Adrenal gland (tissue), 12 donors: Measurements from ENCODE around the gene TEKT3. TPM values are rescaled to one million over a fixed set of nuclear protein-coding genes. Genes with fewer than 3 reads are reported as not detected.
A peak's percentile ranks its signal among the peaks of the same experiment; 100 is the strongest.

Experiments used
- DNase-seq, 7 donors: peaks; one replicate each; pipeline ENCODE4 v3.0.0-alpha.2; 2019 to 2020
- H3K27ac ChIP-seq, 5 donors: fragments of 200-600 bp; sonication (generic) in 4 of 5; 1 replicate in 3 of 5; 2 replicates in 2 of 5; pipeline versions ENCODE4 v1.5.1 to v1.8.0; 2016 to 2020; ENCODE audit warnings: mild to moderate bottlenecking in 1 of 5
- H3K27me3 ChIP-seq: fragments of 200-600 bp; 2 replicates; pipeline ENCODE4 v1.8.0; 2021
- H3K36me3 ChIP-seq, 2 donors: fragments of 200-600 bp; replicated peaks in 1 of 2; 1 replicate in 1 of 2; 2 replicates in 1 of 2; pipeline versions ENCODE4 v1.5.1 to v1.8.0; 2018 to 2022
- H3K4me1 ChIP-seq, 2 donors: fragments of 200-600 bp; replicated peaks in 1 of 2; 1 replicate in 1 of 2; 2 replicates in 1 of 2; pipeline versions ENCODE4 v1.5.1 to v1.8.0; 2018 to 2021
- H3K4me3 ChIP-seq, 4 donors: fragments of 200-600 bp; sonication (generic) in 3 of 4; one replicate each; pipeline ENCODE4 v1.5.1; 2016 to 2018
- H3K9me3 ChIP-seq, 3 donors: fragments of 200-600 bp; sonication (generic) in 1 of 3; replicated peaks in 1 of 3; 1 replicate in 2 of 3; 2 replicates in 1 of 3; pipeline versions ENCODE4 v1.5.1 to v1.8.0; 2016 to 2021
- POLR2A ChIP-seq, 2 donors: fragments of 450-650 bp; IDR thresholded peaks; one replicate each; pipeline ENCODE4 v1.6.1; 2017; ENCODE audit warnings: antibody characterized with exemption in 2 of 2, mild to moderate bottlenecking in 2 of 2, moderate library complexity in 1 of 2
- WGBS, 4 donors: extraction: QIAGEN DNeasy Blood & Tissue Kit in 2 of 4; methylation state at CpG; one replicate each; pipeline versions ENCODE4 v1.1.5 to v1.1.7; 2013 to 2017; 5-methylcytosine and 5-hydroxymethylcytosine counted together
- intact Hi-C, 2 donors: fragments of 100-400 bp; cut with DNase I; formaldehyde crosslinking; loops; one replicate each; pipeline versions ENCODE4 v1.14.1 to v1.15.0; 2022 to 2023
- polyA plus RNA-seq, 3 donors: library from polyadenylated mRNA; stranded (reverse); fragments of 200-250 nt in 2 of 3; fragments of 350-450 nt in 1 of 3; fragmentation: Illumina TruSeq in 1 of 3; extraction: RNeasy Lipid Tissue Mini Kit (QIAGEN cat#74804) in 1 of 3; gene quantifications; one replicate each; pipeline ENCODE4 v1.2.3, GENCODE V29; 2013 to 2014
- small RNA-seq, 2 donors: library from RNA; depleted of rRNA; stranded (forward); fragments of <200 nt; gene quantifications; one replicate each; pipeline ENCODE3, GENCODE V24; 2016
- total RNA-seq, 9 donors: library from RNA; depleted of rRNA in 4 of 9; stranded (reverse); fragments of >200 nt in 4 of 9; fragments of 120-200 nt in 1 of 9; fragmentation: NEBNext Ultra II Directional in 1 of 9; extraction: Animal tissue kit (Norgen Biotek cat#: 25700) in 1 of 9; gene quantifications; one replicate each; pipeline versions ENCODE4 v1.1.0 to v1.2.4, GENCODE V29; 2013 to 2023
- TF ChIP-seq, protein P1 (sequence below), 6 experiments: fragments of 450-650 bp in 4 of 6; fragments of 200-600 bp in 2 of 6; sonication (generic) in 1 of 6; IDR thresholded peaks; 1 replicate in 5 of 6; 2 replicates in 1 of 6; pipeline versions ENCODE4 v1.5.1 to v1.8.0; 2016 to 2021; ENCODE audit warnings: antibody characterized with exemption in 6 of 6, mild to moderate bottlenecking in 2 of 6, moderate library complexity in 1 of 6
- donor health status: healthy with polysubstance abuse.
- donor health status: Bipolar disorder and iron deficiency.
- donor health status: DM: yes; HTN: yes; CAD: no.
- donor health status: DM: no; HTN: no; CAD: no.
- donor health status: DM: no; HTN: no; CAD: no.
- donor health status: DM: yes; HTN: yes; CAD: no.

TEKT3 gene
- total and polyA plus RNA-seq, 12 donors: 0.39 to 5.5 (median 1.2) TPM; not detected in 2

DNA sequence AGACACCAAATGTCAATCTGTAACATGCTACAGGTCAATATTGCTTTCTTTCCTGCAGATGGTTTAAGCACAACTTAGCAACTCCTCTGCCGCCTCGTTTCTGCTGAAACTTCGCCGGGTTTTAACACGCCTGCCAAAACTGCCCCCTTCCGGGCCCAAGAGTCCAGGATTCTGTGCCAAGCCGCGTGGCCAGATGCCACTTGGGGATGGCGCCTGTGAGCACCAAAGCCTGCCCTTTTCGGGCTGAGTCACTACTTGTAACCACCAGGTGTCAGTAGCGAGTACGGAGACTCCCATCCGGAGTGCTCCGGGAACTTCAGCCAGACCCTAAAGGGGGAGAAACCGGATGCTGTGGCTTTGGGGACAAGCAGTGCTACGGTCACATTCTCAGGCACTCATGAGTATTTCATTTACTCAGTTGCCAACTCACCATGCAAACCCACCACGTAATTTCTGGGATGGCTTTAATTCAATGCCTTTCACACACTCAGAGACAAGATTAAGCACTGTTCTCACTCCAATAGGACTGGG is 84.1 kb downstream of the TEKT3 start:
- H3K4me3 ChIP-seq: peak overlapping the region in 1 of 4 donors; percentile 21
- intact Hi-C loops: no loop called here
- no peaks in the 10 kb centered on the region for H3K27me3 ChIP-seq
- peak overlapping the region in 2 of 5 donors; percentile 13 to 24 for H3K27ac ChIP-seq
- WGBS, 4 donors: 1 to 5% (median 2%) methylated on average over 7 to 17 of the region's 17 CpGs
- TF ChIP-seq, protein P1, sequence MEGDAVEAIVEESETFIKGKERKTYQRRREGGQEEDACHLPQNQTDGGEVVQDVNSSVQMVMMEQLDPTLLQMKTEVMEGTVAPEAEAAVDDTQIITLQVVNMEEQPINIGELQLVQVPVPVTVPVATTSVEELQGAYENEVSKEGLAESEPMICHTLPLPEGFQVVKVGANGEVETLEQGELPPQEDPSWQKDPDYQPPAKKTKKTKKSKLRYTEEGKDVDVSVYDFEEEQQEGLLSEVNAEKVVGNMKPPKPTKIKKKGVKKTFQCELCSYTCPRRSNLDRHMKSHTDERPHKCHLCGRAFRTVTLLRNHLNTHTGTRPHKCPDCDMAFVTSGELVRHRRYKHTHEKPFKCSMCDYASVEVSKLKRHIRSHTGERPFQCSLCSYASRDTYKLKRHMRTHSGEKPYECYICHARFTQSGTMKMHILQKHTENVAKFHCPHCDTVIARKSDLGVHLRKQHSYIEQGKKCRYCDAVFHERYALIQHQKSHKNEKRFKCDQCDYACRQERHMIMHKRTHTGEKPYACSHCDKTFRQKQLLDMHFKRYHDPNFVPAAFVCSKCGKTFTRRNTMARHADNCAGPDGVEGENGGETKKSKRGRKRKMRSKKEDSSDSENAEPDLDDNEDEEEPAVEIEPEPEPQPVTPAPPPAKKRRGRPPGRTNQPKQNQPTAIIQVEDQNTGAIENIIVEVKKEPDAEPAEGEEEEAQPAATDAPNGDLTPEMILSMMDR (IDR thresholded peaks at IDR 0.05): peak; percentile 70 to 92 (median 80)
- TF ChIP-seq POLR2A (IDR thresholded peaks at IDR 0.05): peak in 1 of 2 donors; percentile 17
- peaks cover 0 to 55% of the 10 kb centered on the region in 2 donors for H3K36me3 ChIP-seq
- DNase-seq: peak; percentile 79 to 92 (median 85)
- no peaks in the 10 kb centered on the region for H3K9me3 ChIP-seq
- peaks cover 13 to 42% of the 10 kb centered on the region in 2 donors for H3K4me1 ChIP-seq

DNA sequence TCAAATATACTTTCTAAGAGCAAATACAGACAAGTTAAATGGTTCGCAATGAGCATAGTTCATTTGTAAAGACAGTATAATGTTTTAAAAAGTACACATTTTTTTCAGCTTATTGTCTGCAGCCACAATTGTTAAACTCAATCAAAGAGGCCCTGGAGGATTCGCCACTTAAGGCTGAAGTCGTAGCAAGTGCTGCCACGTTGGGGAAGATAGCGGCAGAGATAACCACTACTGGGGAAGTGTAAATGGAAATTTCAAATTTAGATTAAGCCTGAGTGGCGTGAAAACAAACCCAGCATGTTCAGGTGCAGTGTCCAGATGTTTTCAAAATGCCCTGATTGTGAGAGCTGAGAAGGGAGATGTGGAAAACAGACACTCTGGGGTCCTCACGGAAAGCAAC is 84.7 kb downstream of the TEKT3 start:
- intact Hi-C loops: no loop called here
- Histone ChIP-seq H3K4me1 (peaks cover 13 to 43% of the 10 kb centered on the region in 2 donors), H3K4me3 (peak overlapping the region in 1 of 4 donors; percentile 21), H3K36me3 (peaks cover 0 to 61% of the 10 kb centered on the region in 2 donors), H3K27ac (no peak overlapping the region), H3K27me3 (no peaks in the 10 kb centered on the region), H3K9me3 (no peaks in the 10 kb centered on the region)
- no peak for TF ChIP-seq POLR2A (IDR thresholded peaks at IDR 0.05)
- TF ChIP-seq, protein P1 (IDR thresholded peaks at IDR 0.05): no peak
- DNase-seq: no peak
- 71 to 84% (median 74%) methylated on average over 7 of the region's 7 CpGs for WGBS, 4 donors

DNA sequence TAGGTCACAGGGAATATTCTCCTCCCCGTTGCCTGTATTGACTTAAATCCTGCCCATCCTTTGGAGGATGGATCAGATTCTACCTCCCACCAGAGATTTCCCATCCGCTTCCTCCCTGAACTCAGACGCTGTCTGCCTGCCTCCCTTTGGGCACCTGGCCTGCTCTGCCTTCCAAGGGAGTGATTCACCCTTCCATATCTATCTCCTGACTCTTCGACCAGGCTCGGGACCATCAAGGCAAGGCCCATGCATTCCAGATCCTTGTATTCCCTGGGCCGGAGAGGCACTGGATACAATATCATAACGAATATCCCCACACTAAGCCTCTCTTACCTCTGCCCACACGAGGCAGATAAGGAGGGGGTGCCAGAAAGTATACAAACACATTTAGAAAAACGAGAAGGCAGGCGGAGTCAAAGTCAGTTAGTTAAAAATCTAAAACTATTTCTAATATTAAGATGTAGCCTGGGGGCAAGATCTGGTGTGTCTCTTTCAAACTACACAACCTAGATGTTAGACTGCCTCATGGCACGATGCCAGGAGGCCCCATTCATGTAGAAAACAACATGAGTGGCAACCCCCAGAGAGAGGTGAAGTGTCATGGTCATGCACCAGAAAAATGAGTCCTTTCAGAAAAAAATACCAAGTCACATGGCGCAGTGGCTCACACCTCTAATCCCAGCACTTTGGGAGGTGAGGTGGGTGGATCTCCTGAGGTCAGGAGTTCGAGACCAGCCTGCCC is 85.5 kb downstream of the TEKT3 start:
- H3K27ac ChIP-seq: no peak overlapping the region
- WGBS, 4 donors: 71 to 85% (median 74%) methylated on average over 13 of the region's 13 CpGs
- TF ChIP-seq, protein P1 (IDR thresholded peaks at IDR 0.05): no peak
- TF ChIP-seq POLR2A (IDR thresholded peaks at IDR 0.05): no peak
- no peaks in the 10 kb centered on the region for H3K9me3 ChIP-seq
- no peak for DNase-seq
- intact Hi-C loops: no loop called here
- H3K4me1 ChIP-seq: peaks cover 13 to 45% of the 10 kb centered on the region in 2 donors
- H3K4me3 ChIP-seq: no peak overlapping the region
- H3K27me3 ChIP-seq: no peaks in the 10 kb centered on the region
- H3K36me3 ChIP-seq: peaks cover 0 to 67% of the 10 kb centered on the region in 2 donors

Small RNAs within 50 kb of the gene (small RNA-seq; reads per million reads assigned to genes)
- 0 reads per million in 2 donors for gene RNU6-799P

Other genes starting within 250 kb of the TEKT3 start
- 100 to 1,000 TPM in 2 of 9 donors, 10 to 100 TPM in 7; 27.0 to 142 (median 91.7) TPM for gene PMP22, start 76.3 kb downstream of the TEKT3 start, total RNA-seq
- gene PMP22, start 76.3 kb downstream of the TEKT3 start, polyA plus RNA-seq: 10 to 100 TPM; 17.1 to 54.1 (median 45.6) TPM
- gene CDRT4, start 126.0 kb upstream of the TEKT3 start, total RNA-seq: 10 to 100 TPM in 4 of 9 donors, 1 to 10 TPM in 5; 1.5 to 18.8 (median 6.9) TPM
- 10 to 100 TPM; 16.0 to 49.6 (median 36.9) TPM for gene CDRT4, start 126.0 kb upstream of the TEKT3 start, polyA plus RNA-seq
- gene TVP23C, start 221.9 kb upstream of the TEKT3 start, total RNA-seq: 10 to 100 TPM in 7 of 9 donors, 1 to 10 TPM in 2; 4.0 to 51.8 (median 20.3) TPM
- gene TVP23C, start 221.9 kb upstream of the TEKT3 start, polyA plus RNA-seq: 10 to 100 TPM; 10.4 to 17.9 (median 11.9) TPM